ENCODE data around the gene VIP.

Gene VIP

DNA sequence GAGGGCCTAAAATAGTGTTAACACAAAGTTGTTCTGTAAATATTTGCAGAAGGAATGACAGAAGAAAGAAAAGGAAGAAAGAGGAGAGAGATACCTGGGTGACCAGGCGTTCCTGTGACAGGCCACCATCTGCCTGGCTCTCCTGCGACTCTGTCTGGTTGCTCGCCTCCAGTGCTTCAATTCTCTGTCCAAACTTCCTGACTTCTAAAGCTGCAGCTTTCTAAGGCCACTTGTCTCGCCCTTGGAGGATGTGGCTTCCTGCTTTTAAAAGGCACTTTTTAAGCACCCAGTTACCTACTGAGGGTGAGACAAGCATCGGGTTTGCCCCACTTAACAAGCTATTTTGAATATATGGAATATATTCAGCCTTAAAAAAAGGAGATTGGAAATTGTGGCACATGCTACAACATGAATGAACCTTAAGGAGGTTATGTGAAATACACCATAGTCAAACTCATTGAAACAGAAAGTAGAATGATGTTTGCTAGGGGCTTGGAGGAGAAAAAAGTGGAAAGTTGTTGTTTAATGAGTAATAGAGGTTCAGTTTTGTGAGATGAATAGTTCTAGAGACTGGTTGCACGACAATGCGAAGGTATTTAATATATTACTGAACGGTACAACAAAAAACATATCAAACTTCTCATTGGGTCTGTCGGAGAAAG is 32.8 kb downstream of the VIP start:
- DNase-seq: no peak

DNA sequence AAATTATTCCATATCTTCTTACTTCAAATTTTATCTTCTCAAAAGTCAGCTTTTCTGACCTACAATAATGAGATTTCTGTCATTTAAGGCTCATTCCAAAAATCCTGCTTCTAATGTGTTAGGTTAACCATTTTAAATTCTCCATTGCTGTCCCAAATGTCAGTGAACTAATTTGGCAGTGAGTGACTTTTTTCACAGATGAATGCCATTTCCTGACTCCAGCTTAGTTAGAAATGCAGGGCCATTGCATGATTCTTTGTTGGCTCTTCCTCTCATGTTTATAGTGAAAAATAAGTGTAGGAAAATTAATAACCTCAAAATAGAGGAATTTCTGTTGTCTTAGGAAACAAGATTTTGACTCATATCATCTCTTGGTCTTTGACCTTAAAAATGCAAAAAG is 44.1 kb downstream of the VIP start:
- DNase-seq: no peak

DNA sequence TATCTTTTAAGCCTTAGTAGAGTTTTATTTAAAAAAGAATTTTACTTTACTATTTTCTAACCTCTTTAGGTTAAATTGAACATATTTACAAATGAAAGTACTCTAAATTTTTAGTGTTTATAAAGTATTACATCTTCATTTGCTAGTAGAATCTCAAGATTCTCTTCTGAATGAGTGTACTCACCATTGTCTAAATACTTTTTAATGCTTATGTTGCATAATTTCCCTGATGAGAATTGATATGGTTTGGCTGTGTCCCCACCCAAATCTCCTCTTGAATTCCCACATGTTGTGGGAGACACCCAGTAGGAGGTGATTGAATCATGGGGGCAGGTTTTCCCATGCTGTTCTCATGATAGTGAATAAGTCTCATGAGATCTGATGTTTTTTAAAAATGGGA is 53.6 kb downstream of the VIP start:
- no peak for DNase-seq
